EL (cell line): ENCODE data around the gene MT1H.

Source experiments
- DNase-seq: peaks from one replicate; pipeline ENCODE4 v3.0.0-alpha.2; 2016

MT1H gene

GRCh38 chr16:56636616-56637413 lies 32.8 kb upstream of the MT1H start:
- no peak for DNase-seq

GRCh38 chr16:56637814-56638750 lies 31.5 kb upstream of the MT1H start, which contains the start of gene MT1A:
Gene MT1A, plus strand, starts transcription at chr16:56638666. Its CDS starts 73 bp downstream, at chr16:56638739.
- DNase-seq = peak; percentile 59

GRCh38 chr16:56639045-56639444 lies 30.6 kb upstream of the MT1H start:
- no peak for DNase-seq

DNA sequence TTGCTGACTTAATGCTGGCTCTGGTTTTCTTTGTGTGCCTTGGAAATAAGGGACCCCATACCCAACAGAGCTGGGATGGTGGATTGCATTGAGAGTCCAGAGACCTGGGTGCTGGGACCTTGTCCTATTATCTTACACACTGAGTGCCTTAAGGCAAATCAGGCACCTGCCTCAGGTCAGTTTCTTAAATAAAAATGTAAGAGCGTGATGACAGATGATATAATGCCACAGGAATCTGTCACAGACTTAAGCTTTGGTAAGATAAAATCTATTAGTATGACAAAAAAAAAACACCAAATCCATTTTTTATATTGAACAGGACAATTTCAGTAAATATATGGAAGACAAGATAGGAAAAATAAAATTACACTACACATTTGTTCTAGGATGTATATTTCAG lies 29.5 kb upstream of the MT1H start:
- no peak for DNase-seq

- no peak for DNase-seq
These were observed 28.4 kb upstream of the MT1H start for GRCh38 chr16:56641166-56641565.

GRCh38 chr16:56643080-56643778 lies 26.4 kb upstream of the MT1H start:
- DNase-seq = peak; percentile 55

DNA sequence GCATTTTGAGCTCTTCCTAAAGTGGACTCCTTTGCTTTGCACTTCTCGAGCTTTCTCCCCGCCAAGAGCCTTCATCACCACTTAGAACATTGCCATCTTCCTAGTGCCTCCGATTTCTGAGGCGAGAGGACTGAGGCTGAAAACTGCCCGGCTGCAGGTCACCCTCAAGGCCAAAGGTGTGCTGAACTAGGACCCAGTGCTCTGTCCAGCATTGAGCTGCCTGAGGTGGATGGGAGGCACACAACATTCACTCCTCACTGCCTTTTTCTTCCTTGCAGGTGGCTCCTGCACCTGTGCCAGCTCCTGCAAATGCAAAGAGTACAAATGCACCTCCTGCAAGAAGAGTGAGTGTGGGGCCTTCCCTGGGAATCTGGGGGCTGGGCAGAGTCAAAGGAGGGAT lies 25.8 kb upstream of the MT1H start:
- DNase-seq = no peak

DNA sequence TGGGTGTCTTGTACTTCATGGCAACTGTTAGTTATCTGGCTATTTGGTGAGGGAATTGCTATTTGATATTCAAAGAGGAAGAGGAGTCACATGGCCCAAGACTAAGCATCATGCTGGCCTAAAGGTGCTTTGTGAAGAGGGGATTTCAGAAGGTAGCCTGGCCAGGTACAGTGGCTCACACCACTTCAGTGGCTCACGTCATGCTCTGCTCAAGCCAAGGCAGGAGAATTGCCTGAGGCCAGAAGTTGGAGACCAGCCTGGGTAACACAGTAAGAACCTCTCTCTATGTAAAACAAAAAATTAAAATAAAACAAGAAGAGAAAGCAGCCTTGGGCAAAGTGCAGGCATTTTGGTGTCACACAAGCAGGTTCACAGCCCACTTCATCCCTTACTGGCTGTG lies 24.3 kb upstream of the MT1H start:
- DNase-seq = no peak

DNA sequence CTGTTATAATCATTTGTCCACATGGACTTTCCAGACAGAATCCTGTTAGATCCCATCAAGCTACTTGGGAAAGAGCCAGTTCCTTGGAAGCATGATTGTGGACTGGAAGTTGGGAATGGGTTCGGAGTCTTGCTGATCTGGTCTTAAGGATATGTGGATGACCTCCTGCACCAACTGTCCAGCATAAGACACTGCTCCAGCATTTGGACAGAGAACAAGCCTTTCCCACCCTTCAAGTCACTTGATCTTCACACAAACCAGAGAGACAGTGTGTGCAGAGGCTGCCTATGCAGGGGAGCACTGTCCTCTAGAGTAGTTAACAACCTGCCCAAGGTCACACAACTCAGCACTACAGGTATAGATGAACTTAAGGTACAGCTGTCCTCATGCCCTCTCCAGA lies 23.8 kb upstream of the MT1H start:
- DNase-seq = no peak

GRCh38 chr16:56647641-56648431 lies 21.8 kb upstream of the MT1H start:
- no peak for DNase-seq

- no peak for DNase-seq
These were observed 20.3 kb upstream of the MT1H start for GRCh38 chr16:56649271-56649670.

DNA sequence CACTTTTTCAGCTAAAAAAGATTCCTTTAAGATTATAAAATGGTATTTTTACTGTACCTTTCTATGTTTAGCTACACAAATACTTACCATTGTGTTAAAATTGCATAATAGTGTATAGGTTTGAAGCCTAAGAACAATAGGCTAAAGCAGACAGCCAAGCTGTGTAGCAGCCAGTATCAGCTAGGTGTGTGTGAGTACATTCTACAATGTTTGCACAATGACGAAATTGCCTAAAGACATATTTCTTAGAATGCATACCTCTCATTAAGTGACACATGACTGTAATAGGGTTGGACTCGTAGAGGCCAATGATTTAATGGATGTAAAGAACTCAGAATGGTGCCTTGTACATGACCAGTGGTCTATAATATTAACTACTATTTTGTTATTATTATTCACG lies 19.8 kb upstream of the MT1H start:
- no peak for DNase-seq

DNA sequence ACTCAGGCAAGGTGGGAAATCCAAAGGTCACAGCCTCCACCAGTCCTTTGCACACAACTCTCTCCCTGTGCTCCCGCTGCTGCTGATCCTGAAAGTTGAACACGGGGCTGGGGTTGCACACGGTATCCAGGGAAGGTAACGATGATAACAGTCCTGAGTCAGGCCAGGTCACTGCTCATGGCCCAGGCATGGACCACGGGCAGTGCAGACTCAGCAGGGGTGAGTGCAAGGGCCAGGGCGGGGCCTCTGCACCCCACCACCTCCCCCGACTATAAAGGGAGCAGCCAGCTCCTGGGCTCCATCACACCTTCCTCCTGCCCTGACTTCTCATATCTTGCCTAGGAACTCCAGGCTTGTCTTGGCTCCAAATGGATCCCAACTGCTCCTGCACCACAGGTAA lies 18.0 kb upstream of the MT1H start, which contains the start of gene MT1B:
TSS of gene MT1B (plus strand) at position 301 of the 400 bp plus-strand sequence. CDS start at position 369, 68 bp downstream.
- DNase-seq = no peak

DNA sequence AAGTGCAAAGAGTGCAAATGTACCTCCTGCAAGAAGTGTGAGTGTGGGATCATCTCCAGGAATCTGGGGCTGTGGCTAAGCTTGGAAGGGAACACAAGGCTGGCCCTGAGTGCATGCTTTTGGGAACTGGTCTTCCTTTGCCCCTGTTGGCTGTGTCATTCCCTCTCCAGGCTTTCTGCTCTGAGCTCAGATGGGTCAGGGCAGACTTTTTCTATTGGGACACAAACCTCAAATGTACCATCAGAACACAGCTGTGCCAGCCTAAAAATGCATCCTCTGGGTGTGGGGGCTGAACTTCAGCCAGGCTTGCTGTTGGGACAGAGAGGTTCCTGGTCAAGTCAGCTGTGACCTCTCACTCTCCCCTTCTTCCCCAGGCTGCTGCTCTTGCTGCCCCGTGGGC lies 17.0 kb upstream of the MT1H start:
- no peak for DNase-seq

- DNase-seq = no peak
These were observed 16.4 kb upstream of the MT1H start for GRCh38 chr16:56653218-56653617.

DNA sequence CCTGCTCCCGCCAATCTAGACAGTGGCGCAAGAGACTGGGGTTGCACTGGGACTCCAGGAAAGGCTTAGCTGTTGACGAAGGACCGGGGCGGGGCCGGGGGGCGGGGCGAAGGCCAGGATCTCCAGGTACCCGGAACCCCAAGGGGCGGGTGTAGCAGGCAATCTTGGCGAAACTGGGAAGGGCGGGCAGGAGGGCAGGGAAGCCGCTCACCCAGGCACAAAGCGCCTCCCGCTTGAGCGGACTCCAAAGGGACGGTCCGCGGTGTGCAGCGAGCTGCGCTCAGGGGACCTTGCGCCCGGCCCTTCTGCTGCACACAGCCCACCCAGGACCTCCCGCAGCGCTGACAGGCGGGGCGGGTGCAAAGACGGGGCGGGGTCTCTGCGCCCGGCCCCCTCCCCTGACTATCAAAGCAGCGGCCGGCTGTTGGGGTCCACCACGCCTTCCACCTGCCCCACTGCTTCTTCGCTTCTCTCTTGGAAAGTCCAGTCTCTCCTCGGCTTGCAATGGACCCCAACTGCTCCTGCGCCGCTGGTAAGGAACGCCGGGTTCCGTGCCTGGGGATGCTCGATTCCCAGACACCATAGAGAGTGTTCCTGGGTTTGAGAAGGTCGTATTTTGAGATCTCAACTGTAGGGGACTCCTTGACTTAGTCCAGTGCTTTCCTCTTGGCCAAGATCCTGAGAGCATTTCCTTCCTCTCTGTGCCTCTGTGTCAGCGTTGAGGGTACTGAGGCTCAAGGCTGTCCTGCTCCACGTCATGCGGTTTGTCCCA lies 11.9 kb upstream of the MT1H start, which contains the start of gene MT1F:
TSS of gene MT1F (plus strand) at position 405 of the 772 bp plus-strand sequence. CDS start at position 505, 100 bp downstream.
- peak; percentile 60 for DNase-seq

GRCh38 chr16:56658327-56658875 lies 11.2 kb upstream of the MT1H start:
- DNase-seq = no peak

DNA sequence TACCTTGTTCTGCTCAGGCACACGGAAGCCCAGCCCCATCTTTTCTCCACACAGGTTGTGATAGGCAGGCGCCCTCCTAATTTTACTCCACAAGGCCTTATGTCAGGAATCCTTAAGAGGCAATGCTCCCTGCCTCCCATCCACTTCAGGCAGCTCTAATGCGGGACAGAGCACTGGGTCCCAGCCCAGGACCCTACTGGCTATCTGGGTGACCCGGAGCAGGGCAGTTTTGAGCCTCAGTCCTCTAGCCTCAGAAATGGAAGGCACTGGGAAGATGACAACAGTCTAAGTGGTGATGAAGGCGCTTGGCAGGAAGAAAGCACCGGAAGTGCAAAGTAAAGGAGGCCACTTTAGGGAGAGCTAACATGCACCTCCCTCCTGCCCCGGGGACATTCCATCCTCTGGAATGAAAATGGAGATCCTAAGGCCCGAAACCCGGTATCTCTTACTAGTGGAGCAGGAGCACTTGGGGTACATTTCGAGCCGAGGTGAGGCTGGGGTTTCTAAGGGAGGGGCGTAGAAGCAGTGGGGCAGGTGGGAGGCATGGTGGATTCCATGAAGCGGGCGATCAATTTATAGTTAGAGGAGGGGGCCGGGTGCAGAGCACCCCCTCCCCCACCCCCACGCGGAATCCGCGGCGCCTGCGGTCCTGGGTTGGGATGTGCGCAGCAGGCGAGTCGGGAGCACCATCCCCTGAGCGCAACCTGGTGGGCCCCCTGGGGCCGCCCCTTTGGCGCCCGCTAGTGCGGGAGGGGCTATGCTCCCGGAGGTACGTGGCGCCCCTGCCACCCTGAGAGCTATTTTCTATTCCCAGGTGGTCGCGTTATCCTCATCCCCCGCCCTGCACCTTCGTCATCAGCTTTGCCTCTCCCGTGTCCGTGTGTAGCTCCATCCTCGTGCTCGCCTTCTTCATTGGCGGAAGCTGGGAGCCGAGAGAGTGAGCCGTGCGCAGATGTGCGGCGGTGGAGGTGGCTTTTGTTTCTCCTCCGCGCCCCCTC lies 7.0 kb upstream of the MT1H start:
- DNase-seq = peak; percentile 30

DNA sequence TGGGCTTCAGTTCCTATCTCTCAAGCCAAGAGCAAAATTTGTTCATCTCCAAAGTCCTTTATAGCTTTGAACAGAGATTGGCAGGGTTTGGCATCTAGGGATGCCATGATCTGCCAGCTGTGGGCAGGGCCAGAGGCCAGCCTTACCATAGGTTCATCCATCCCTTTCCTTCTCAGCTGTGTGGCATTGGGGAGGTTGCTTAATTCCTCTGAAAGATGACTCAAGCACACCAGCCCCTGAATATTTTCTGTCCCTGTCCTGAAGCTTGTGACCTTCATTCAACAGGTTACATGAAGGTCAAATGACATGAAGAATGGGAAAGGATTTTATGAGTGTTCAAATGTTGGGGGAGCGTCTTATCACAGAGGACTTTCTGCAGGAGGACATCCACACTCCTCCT lies 5.1 kb upstream of the MT1H start:
- no peak for DNase-seq
